Kidney epithelial cell (primary cell): ENCODE measurements around the gene ZNF799. TPM values are rescaled to one million over a fixed set of nuclear protein-coding genes. Genes with fewer than 3 reads are reported as not detected.

Experiments used
- DNase-seq: peaks from one replicate; pipeline ENCODE4 v3.0.0-alpha.2; 2010; ENCODE audit warnings: low read depth
- H3K27me3 ChIP-seq: 2 replicates; pipeline ENCODE4 v1.6.0; 2011; ENCODE audit warnings: low read length; ENCODE audit not compliant: control insufficient read depth, insufficient read depth
- H3K36me3 ChIP-seq: 2 replicates; pipeline ENCODE4 v1.5.1; 2011; ENCODE audit warnings: low read length; ENCODE audit not compliant: control insufficient read depth, insufficient read depth
- H3K4me3 ChIP-seq: 2 replicates; pipeline ENCODE4 v1.5.1; 2011; ENCODE audit warnings: low read depth, mild to moderate bottlenecking, control low read depth, low read length
- total RNA-seq: library from RNA; depleted of rRNA; stranded (reverse); fragments of >200 nt; gene quantifications from 2 replicates; pipeline ENCODE4 v1.2.3, GENCODE V29; 2015
- TF ChIP-seq, protein P1 (sequence below): IDR thresholded peaks from 2 replicates; pipeline ENCODE4 v1.5.1; 2011; ENCODE audit warnings: mild to moderate bottlenecking, moderate library complexity, low read length, control low read depth, inconsistent platforms; ENCODE audit not compliant: insufficient read depth, poor library complexity, severe bottlenecking

ZNF799 gene
- total RNA-seq, 1 donor from 2014 or later = 2.3 TPM

DNA sequence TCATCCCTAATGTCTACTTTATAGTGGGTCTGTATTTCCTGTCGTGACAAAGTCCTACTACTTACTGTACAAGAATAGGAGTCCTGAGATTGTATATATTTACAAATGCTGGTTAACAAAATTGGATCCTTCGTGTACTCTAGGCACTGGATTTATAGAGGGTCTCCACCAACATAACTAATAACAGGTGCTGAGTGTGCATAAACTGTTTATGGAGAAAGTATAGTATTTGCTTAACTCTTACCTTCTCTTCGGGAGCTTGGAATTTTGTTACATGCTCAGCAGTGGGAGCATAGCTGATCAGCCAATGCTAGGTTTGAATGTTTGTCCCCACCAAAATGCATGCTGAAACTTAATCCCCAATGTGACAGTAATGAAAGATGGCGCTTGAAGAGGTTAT lies 47.7 kb downstream of the ZNF799 start:
- TF ChIP-seq, protein P1, sequence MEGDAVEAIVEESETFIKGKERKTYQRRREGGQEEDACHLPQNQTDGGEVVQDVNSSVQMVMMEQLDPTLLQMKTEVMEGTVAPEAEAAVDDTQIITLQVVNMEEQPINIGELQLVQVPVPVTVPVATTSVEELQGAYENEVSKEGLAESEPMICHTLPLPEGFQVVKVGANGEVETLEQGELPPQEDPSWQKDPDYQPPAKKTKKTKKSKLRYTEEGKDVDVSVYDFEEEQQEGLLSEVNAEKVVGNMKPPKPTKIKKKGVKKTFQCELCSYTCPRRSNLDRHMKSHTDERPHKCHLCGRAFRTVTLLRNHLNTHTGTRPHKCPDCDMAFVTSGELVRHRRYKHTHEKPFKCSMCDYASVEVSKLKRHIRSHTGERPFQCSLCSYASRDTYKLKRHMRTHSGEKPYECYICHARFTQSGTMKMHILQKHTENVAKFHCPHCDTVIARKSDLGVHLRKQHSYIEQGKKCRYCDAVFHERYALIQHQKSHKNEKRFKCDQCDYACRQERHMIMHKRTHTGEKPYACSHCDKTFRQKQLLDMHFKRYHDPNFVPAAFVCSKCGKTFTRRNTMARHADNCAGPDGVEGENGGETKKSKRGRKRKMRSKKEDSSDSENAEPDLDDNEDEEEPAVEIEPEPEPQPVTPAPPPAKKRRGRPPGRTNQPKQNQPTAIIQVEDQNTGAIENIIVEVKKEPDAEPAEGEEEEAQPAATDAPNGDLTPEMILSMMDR = no peak
- no peaks in the 10 kb centered on the region for H3K36me3 ChIP-seq
- no peaks in the 10 kb centered on the region for H3K27me3 ChIP-seq
- H3K4me3 ChIP-seq = no peak overlapping the region
- no peak for DNase-seq

DNA sequence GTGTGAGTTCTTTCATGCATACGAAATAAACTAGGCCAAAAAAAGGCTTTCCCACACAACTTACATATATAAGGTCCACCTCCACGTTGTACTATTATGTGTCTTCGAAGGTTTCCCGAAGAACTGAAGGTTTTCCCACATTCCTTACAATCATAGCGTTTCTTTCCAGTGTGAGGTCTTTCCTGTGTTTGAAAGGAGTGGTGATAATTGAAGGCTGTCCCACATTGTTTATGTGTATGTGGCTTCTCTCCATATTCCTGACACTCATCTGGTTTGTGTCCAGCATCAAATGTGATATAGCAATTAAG lies 50.2 kb downstream of the ZNF799 start:
- Histone ChIP-seq H3K27me3 (no peaks in the 10 kb centered on the region), H3K36me3 (no peaks in the 10 kb centered on the region), H3K4me3 (no peak overlapping the region)
- no peak for DNase-seq
- TF ChIP-seq, protein P1 = no peak

DNA sequence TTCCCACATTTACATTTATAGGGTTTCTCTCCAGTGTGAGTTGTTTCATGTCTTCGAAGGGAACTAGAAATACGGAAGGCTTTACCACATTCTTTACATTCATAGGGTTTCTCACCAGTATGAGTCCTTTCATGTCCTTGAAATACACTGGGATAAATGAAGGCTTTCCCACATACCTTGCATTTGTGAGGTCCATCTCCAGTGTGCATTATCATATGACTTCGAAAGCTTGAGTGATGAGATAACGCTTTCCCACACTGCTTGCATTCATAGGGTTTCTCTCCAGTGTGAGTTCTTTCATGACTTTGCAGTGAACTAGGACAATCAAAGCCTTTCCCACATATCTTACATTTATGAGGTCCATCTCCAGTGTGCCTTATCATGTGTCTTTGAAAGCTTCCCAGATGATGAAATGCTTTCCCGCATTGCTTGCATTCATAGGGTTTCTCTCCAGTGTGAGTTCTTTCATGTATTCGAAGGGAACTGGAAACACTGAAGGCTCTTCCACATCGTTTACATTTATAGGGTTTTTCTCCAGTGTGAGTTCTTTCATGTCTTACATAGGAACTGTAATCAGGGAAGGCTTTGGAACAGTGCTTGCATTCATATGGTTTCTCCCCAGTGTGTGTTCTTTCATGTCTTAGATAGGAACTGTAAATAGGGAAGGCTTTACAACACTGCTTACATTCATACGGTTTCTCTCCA lies 50.7 kb downstream of the ZNF799 start:
- H3K27me3 ChIP-seq = no peaks in the 10 kb centered on the region
- no peak overlapping the region for H3K4me3 ChIP-seq
- TF ChIP-seq, protein P1 = no peak
- DNase-seq = no peak
- H3K36me3 ChIP-seq = no peaks in the 10 kb centered on the region

DNA sequence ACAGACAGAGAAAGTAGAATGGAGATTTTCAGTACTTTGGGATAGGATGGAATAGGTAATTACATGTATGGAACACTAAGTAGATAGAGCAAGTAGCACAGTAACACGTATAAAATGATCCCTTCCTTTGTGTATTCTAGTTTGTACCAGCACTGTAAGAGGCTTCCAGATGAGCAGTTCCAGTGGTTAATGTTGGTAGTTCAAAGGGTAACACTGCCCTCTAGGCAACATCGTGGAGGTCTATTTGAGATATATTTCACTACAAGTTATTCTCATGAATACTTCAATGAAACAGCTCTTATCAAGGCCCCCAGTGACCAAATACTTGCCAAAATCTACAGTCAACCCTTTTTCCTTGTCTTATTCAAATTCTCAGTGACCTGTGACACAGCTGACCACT lies 54.2 kb downstream of the ZNF799 start:
- no peak for DNase-seq
- Histone ChIP-seq H3K4me3 (no peak overlapping the region), H3K36me3 (no peaks in the 10 kb centered on the region), H3K27me3 (no peaks in the 10 kb centered on the region)
- TF ChIP-seq, protein P1 = no peak

DNA sequence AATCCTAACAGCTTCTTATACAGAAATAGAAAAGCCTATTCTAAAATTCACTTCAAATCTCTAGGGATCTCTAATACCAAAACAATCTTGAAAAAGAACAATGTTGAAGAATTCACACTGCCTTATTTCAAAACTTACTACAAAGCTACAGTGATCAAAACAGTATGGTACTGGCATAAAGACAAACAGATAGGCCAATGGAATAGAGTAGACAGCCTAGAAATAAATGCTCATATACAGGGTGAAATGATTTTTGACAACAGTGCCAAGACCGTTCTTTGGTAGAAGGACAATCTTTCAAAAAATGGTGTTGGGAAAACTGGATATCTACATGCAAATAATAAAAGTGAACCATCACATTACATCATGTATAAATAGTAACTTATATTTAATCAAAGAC lies 55.9 kb downstream of the ZNF799 start:
- H3K36me3 ChIP-seq = no peaks in the 10 kb centered on the region
- no peaks in the 10 kb centered on the region for H3K27me3 ChIP-seq
- H3K4me3 ChIP-seq = no peak overlapping the region
- TF ChIP-seq, protein P1 = no peak
- no peak for DNase-seq

Other genes starting within 250 kb of the ZNF799 start
- gene ZNF625, start 244.5 kb downstream of the ZNF799 start, total RNA-seq = 5.5 and 6.6 TPM in 2 replicates
- 4.3 and 5.0 TPM in 2 replicates for gene ZNF136, start 238.2 kb downstream of the ZNF799 start, total RNA-seq
- gene ZNF44, start 106.4 kb downstream of the ZNF799 start, total RNA-seq = 4.4 and 5.3 TPM in 2 replicates
- 0.75 and 3.7 TPM in 2 replicates for gene ZNF563, start 67.6 kb downstream of the ZNF799 start, total RNA-seq
- gene ZNF442, start 35.6 kb downstream of the ZNF799 start, total RNA-seq = 0.34 and 0.46 TPM in 2 replicates
- 3.4 and 3.6 TPM in 2 replicates for gene ZNF443, start 39.8 kb upstream of the ZNF799 start, total RNA-seq
- gene ZNF709, start 83.5 kb upstream of the ZNF799 start, total RNA-seq = 0.75 and 2.0 TPM in 2 replicates
- 4.0 and 7.9 TPM in 2 replicates for gene ZNF564, start 150.2 kb upstream of the ZNF799 start, total RNA-seq
- gene ZNF490, start 209.5 kb upstream of the ZNF799 start, total RNA-seq = 6.0 and 6.6 TPM in 2 replicates
- gene ZNF791, start 209.6 kb upstream of the ZNF799 start, total RNA-seq = 11.0 and 16.2 TPM in 2 replicates